ENCODE results near the gene NME2.

NME2 gene

GRCh38 chr17:51135956-51136355, 30.3 kb upstream of the NME2 start:
- Mint-ChIP-seq H3K36me3 (no peaks in the 10 kb centered on the region), H3K9me3 (peaks cover 0 to 2% of the 10 kb centered on the region in 2 donors), H3K4me1 (peaks cover 6 to 13% of the 10 kb centered on the region in 2 donors), H3K27ac (no peak overlapping the region), H3K27me3 (peaks cover 0 to 4% of the 10 kb centered on the region in 2 donors), H3K4me3 (no peak overlapping the region)
- no peak for DNase-seq
- no peak for ATAC-seq (replicated peaks)

DNA sequence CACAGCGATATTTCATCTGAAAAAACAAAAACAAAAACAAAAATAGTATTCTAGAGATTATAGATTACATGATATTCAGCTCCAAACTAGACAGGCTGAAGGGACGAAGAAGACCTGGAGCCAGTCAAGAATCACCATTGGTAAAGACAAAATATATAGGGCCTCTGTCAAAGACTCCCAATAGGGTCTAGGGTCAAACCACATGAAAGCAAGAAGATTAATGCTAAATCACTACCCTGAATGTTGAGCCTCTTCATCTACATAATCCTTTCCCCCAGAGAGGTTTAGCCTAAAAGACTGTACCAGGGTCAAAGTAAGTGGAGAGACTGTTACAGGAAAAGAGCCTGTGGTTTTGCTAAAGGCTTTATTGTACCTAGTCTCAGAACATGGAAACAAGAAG, 23.6 kb upstream of the NME2 start:
- no peak overlapping the region for H3K27ac Mint-ChIP-seq
- ATAC-seq (replicated peaks) (no peak), DNase-seq (no peak)
- no peaks in the 10 kb centered on the region for H3K36me3 Mint-ChIP-seq
- no peak overlapping the region for H3K4me3 Mint-ChIP-seq
- peaks cover 0 to 4% of the 10 kb centered on the region in 2 donors for H3K27me3 Mint-ChIP-seq
- peaks cover 1 to 6% of the 10 kb centered on the region in 2 donors for H3K4me1 Mint-ChIP-seq
- H3K9me3 Mint-ChIP-seq, result no peaks in the 10 kb centered on the region

GRCh38 chr17:51144266-51145022, 21.8 kb upstream of the NME2 start:
- Mint-ChIP-seq H3K27me3 (peaks cover 0 to 4% of the 10 kb centered on the region in 2 donors), H3K27ac (no peak overlapping the region), H3K36me3 (no peaks in the 10 kb centered on the region), H3K4me3 (no peak overlapping the region), H3K4me1 (peaks cover 1 to 12% of the 10 kb centered on the region in 2 donors), H3K9me3 (no peaks in the 10 kb centered on the region)
- DNase-seq (no peak), ATAC-seq (replicated peaks) (no peak)

DNA sequence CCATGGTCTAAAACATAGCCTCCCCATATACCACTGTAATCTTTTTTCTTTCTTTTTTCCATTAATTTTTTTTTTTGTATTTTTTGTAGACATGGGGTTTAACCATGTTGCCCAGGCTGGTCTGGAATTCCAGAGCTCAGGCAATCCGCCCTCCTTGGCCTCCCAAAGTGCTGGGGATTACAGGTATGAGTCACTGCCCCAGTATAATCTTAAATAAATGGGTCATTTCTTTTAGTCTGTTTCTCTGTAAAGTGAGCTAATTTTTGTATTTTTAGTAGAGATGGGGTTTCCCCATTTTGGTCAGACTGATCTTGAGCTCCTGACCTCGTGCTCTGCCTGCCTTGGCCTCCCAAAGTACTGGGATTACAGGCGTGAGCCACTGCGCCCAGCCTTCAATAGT, 18.6 kb upstream of the NME2 start:
- H3K27me3 Mint-ChIP-seq, result no peaks in the 10 kb centered on the region
- no peaks in the 10 kb centered on the region for H3K9me3 Mint-ChIP-seq
- H3K27ac Mint-ChIP-seq, result no peak overlapping the region
- ATAC-seq (replicated peaks) (peak; percentile 63 to 74), DNase-seq (no peak)
- H3K36me3 Mint-ChIP-seq, result no peaks in the 10 kb centered on the region
- peak overlapping the region in 1 of 2 donors; percentile 39 for H3K4me3 Mint-ChIP-seq
- H3K4me1 Mint-ChIP-seq, result peaks cover 1 to 12% of the 10 kb centered on the region in 2 donors

GRCh38 chr17:51149163-51149562, 17.0 kb upstream of the NME2 start:
- H3K4me1 Mint-ChIP-seq, result peaks cover 1 to 12% of the 10 kb centered on the region in 2 donors
- no peaks in the 10 kb centered on the region for H3K9me3 Mint-ChIP-seq
- no peak overlapping the region for H3K4me3 Mint-ChIP-seq

GRCh38 chr17:51150932-51151331, 15.3 kb upstream of the NME2 start:
- Mint-ChIP-seq H3K36me3 (peaks cover 2 to 5% of the 10 kb centered on the region in 2 donors), H3K4me3 (no peak overlapping the region), H3K9me3 (no peaks in the 10 kb centered on the region)

More at GRCh38 chr17:51149163-51149562, 17.0 kb upstream of the NME2 start:
- no peak for DNase-seq
- H3K27ac Mint-ChIP-seq, result no peak overlapping the region
- H3K27me3 Mint-ChIP-seq, result no peaks in the 10 kb centered on the region
- no peaks in the 10 kb centered on the region for H3K36me3 Mint-ChIP-seq
- no peak for ATAC-seq (replicated peaks)

DNA sequence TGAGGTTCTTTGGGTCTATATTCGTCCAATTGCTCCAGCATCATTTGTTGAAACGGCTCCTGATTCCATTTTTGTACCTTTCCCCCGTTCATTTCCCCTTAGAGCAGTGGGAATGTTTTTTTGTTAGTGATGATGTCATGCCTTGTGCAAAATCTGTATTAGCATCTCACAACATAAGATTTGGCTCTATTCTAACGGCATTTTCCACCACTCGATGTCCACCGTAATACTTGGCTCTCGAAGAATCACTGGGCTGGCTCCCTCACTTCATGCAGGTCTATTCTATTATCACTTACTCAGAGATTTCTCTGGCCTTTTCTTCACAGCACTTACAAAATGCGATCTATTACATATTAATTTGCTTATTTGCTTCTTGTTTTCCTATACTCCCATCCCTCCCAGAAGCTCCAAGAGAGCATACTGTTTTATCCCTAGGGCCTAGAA, 13.4 kb upstream of the NME2 start:
- peaks cover 4 to 14% of the 10 kb centered on the region in 2 donors for H3K4me1 Mint-ChIP-seq
- no peak for ATAC-seq (replicated peaks)

More at GRCh38 chr17:51150932-51151331, 15.3 kb upstream of the NME2 start:
- Mint-ChIP-seq H3K4me1 (peaks cover 9 to 12% of the 10 kb centered on the region in 2 donors), H3K27ac (no peak overlapping the region), H3K27me3 (no peaks in the 10 kb centered on the region)
- ATAC-seq (replicated peaks) (no peak), DNase-seq (no peak)

GRCh38 chr17:51153210-51154072, 12.8 kb upstream of the NME2 start, which contains the start of gene NME1:
Gene NME1, plus strand, starts transcription at chr17:51153559. Its CDS starts 2,096 bp downstream, at chr17:51155655.
- H3K36me3 Mint-ChIP-seq, result peaks cover 13 to 18% of the 10 kb centered on the region in 2 donors
- DNase-seq (peak; percentile 99), ATAC-seq (replicated peaks) (peak; percentile 95 to 97)
- H3K27ac Mint-ChIP-seq, result no peak within 1 kb of the TSS
- H3K4me3 Mint-ChIP-seq, result no peak within 1 kb of the TSS
- no peaks in the 10 kb centered on the region for H3K9me3 Mint-ChIP-seq
- no peaks in the 10 kb centered on the region for H3K27me3 Mint-ChIP-seq
- H3K4me1 Mint-ChIP-seq, result peaks cover 0 to 14% of the 10 kb centered on the region in 2 donors

More for the DNA sequence above, 13.4 kb upstream of the NME2 start:
- no peaks in the 10 kb centered on the region for H3K27me3 Mint-ChIP-seq
- H3K36me3 Mint-ChIP-seq, result peaks cover 11 to 17% of the 10 kb centered on the region in 2 donors
- no peaks in the 10 kb centered on the region for H3K9me3 Mint-ChIP-seq
- H3K4me3 Mint-ChIP-seq, result no peak overlapping the region
- no peak overlapping the region for H3K27ac Mint-ChIP-seq
- no peak for DNase-seq

DNA sequence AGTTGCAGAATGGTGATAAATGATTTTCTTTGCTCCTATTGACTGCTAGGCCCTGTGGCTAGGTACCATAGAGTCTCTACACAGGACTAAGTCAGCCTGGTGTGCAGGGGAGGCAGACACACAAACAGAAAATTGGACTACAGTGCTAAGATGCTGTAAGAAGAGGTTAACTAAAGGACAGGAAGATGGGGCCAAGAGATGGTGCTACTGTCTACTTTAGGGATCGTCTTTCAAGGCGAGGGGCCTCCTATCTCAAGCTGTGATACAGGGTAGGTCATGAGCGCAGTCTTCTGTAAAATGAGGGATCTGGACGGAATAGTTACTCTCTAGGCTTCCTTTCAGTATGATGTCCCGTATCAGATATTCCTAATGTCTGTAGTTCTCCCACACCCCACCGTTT, 12.0 kb upstream of the NME2 start:
- DNase-seq, result no peak
- H3K27me3 Mint-ChIP-seq, result no peaks in the 10 kb centered on the region
- peaks cover 13 to 22% of the 10 kb centered on the region in 2 donors for H3K36me3 Mint-ChIP-seq

DNA sequence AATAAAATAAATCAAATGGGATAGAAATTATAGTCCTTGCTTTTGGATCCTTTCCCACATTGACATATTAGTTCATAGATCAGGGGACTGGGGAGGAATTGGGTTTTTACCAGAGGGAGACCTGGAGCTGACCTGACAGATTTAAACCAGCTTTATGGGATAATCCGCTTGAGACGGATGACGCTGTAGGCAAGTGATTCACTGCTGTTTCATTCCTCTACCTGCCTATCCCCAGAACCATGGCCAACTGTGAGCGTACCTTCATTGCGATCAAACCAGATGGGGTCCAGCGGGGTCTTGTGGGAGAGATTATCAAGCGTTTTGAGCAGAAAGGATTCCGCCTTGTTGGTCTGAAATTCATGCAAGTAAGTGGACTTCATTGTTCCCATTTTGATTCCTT, 10.8 kb upstream of the NME2 start:
- no peak overlapping the region for H3K27ac Mint-ChIP-seq
- H3K4me1 Mint-ChIP-seq, result peaks cover 0 to 14% of the 10 kb centered on the region in 2 donors

More for the DNA sequence above, 12.0 kb upstream of the NME2 start:
- peaks cover 0 to 14% of the 10 kb centered on the region in 2 donors for H3K4me1 Mint-ChIP-seq
- H3K4me3 Mint-ChIP-seq, result no peak overlapping the region
- H3K9me3 Mint-ChIP-seq, result no peaks in the 10 kb centered on the region
- ATAC-seq (replicated peaks), result no peak
- no peak overlapping the region for H3K27ac Mint-ChIP-seq

GRCh38 chr17:51159604-51160003, 6.6 kb upstream of the NME2 start:
- H3K4me3 Mint-ChIP-seq, result no peak overlapping the region

More for the DNA sequence above, 10.8 kb upstream of the NME2 start:
- DNase-seq (no peak), ATAC-seq (replicated peaks) (no peak)
- Mint-ChIP-seq H3K9me3 (no peaks in the 10 kb centered on the region), H3K27me3 (no peaks in the 10 kb centered on the region), H3K4me3 (peak overlapping the region in 1 of 2 donors; percentile 17), H3K36me3 (peaks cover 18 to 30% of the 10 kb centered on the region in 2 donors)

GRCh38 chr17:51161541-51161940, 4.7 kb upstream of the NME2 start:
- H3K27me3 Mint-ChIP-seq, result no peaks in the 10 kb centered on the region
- no peak for DNase-seq
- no peak for ATAC-seq (replicated peaks)
- no peak overlapping the region for H3K27ac Mint-ChIP-seq
- no peaks in the 10 kb centered on the region for H3K9me3 Mint-ChIP-seq
- peaks cover 46 to 68% of the 10 kb centered on the region in 2 donors for H3K36me3 Mint-ChIP-seq
- peaks cover 13 to 19% of the 10 kb centered on the region in 2 donors for H3K4me1 Mint-ChIP-seq
- no peak overlapping the region for H3K4me3 Mint-ChIP-seq

More at GRCh38 chr17:51159604-51160003, 6.6 kb upstream of the NME2 start:
- Mint-ChIP-seq H3K36me3 (peaks cover 48 to 62% of the 10 kb centered on the region in 2 donors), H3K27me3 (no peaks in the 10 kb centered on the region), H3K4me1 (peaks cover 0 to 13% of the 10 kb centered on the region in 2 donors), H3K9me3 (no peaks in the 10 kb centered on the region), H3K27ac (no peak overlapping the region)
- ATAC-seq (replicated peaks), result no peak
- no peak for DNase-seq

DNA sequence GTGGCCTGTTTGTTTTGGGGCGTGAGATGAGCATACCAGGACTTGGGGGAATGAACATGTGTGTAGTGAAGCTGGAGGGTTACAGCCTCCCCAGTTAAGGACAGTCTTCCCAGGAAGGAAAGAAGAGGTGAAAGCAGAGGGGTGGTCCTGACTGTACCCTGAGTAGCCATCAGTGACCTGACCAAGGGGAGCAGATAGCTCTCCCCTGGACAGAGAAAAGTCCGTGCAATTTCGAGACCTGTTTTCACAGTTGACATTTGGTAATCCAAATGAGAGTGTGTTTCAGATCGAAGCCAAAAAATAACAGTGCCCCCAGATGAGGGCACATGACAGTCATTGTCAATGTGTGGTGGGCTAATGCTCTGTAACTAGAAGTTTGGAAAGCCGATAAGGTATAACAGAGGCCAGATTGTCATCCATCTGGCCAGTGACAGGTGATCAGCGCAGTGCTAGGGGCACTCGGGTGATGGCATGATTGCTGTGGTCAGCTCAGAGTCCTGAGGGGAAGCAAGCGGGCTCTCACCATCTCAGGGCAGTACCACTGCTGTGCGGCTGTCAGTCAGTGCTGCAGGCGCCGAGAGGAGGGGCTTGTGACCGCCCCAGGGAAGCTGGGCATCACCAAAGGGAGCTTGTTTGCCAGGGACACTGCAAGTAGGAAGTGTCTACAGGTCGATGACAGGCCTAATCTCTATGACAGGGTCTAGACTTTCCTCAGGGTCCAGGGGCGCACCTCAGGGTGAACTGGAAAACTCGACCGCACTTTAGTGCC, 1.1 kb upstream of the NME2 start:
- H3K9me3 Mint-ChIP-seq, result no peaks in the 10 kb centered on the region
- peak overlapping the region; percentile 94 for H3K27ac Mint-ChIP-seq
- DNase-seq, result no peak
- H3K4me3 Mint-ChIP-seq, result peak overlapping the region; percentile 87 to 89
- no peaks in the 10 kb centered on the region for H3K27me3 Mint-ChIP-seq
- no peak for ATAC-seq (replicated peaks)
- peaks cover 53 to 70% of the 10 kb centered on the region in 2 donors for H3K36me3 Mint-ChIP-seq
- peaks cover 27 to 36% of the 10 kb centered on the region in 2 donors for H3K4me1 Mint-ChIP-seq
